ENCODE data around the gene TIGD2. TPM values are rescaled to one million over a fixed set of nuclear protein-coding genes. Genes with fewer than 3 reads are reported as not detected.

Gene TIGD2
- total and polyA plus RNA-seq, 2 of the 13 experiments (the other 11 are each of a cell fraction or from before 2014, with no cell fraction given), result 3.1 to 15.5 TPM

DNA sequence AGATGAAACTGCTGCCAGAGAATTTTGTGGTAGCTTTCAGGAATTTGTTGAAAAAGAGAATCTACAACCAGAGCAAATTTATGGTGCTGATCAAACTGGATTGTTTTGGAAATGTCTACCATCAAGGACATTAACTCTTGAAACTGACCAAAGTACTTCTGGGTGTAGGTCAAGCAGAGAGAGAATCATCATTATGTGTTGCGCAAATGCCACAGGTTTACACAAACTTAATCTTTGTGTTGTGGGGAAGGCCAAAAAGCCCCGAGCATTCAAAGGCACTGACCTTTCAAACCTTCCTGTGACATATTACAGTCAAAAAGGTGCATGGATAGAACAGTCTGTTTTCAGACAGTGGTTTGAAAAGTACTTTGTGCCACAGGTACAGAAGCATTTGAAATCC lies 2.1 kb downstream of the TIGD2 start (continued):
- TF ChIP-seq, protein P1, sequence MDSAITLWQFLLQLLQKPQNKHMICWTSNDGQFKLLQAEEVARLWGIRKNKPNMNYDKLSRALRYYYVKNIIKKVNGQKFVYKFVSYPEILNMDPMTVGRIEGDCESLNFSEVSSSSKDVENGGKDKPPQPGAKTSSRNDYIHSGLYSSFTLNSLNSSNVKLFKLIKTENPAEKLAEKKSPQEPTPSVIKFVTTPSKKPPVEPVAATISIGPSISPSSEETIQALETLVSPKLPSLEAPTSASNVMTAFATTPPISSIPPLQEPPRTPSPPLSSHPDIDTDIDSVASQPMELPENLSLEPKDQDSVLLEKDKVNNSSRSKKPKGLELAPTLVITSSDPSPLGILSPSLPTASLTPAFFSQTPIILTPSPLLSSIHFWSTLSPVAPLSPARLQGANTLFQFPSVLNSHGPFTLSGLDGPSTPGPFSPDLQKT (CRISPR knock-in tag; IDR thresholded peaks at IDR 0.05; ENCODE audit: borderline replicate concordance), result no peak
- TF ChIP-seq, protein P2, sequence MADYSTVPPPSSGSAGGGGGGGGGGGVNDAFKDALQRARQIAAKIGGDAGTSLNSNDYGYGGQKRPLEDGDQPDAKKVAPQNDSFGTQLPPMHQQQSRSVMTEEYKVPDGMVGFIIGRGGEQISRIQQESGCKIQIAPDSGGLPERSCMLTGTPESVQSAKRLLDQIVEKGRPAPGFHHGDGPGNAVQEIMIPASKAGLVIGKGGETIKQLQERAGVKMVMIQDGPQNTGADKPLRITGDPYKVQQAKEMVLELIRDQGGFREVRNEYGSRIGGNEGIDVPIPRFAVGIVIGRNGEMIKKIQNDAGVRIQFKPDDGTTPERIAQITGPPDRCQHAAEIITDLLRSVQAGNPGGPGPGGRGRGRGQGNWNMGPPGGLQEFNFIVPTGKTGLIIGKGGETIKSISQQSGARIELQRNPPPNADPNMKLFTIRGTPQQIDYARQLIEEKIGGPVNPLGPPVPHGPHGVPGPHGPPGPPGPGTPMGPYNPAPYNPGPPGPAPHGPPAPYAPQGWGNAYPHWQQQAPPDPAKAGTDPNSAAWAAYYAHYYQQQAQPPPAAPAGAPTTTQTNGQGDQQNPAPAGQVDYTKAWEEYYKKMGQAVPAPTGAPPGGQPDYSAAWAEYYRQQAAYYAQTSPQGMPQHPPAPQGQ (CRISPR knock-in tag; IDR thresholded peaks at IDR 0.05; ENCODE audit: borderline replicate concordance), result no peak
- TF ChIP-seq GATAD1 (CRISPR knock-in tag; IDR thresholded peaks at IDR 0.05), result 0 out of 2 replicates have a peak, but pooled peaks have one; percentile 23
- peak; percentile 94 for TF ChIP-seq HNF4A (CRISPR knock-in tag; IDR thresholded peaks at IDR 0.05)
- TF ChIP-seq, protein P3, sequence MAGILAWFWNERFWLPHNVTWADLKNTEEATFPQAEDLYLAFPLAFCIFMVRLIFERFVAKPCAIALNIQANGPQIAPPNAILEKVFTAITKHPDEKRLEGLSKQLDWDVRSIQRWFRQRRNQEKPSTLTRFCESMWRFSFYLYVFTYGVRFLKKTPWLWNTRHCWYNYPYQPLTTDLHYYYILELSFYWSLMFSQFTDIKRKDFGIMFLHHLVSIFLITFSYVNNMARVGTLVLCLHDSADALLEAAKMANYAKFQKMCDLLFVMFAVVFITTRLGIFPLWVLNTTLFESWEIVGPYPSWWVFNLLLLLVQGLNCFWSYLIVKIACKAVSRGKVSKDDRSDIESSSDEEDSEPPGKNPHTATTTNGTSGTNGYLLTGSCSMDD (CRISPR knock-in tag; IDR thresholded peaks at IDR 0.05), result no peak
- TF ChIP-seq HOXA5 (CRISPR knock-in tag; IDR thresholded peaks at IDR 0.05), result peak; percentile 70; the same call in 1 of the 2 replicates
- TF ChIP-seq ZNF816 (CRISPR knock-in tag; IDR thresholded peaks at IDR 0.05; ENCODE audit: borderline replicate concordance), result peak; percentile 90
- peak; percentile 65 for TF ChIP-seq CREM (IDR thresholded peaks at IDR 0.05)
- TF ChIP-seq CREM (CRISPR knock-in tag; IDR thresholded peaks at IDR 0.05), result no peak
- no peak for TF ChIP-seq NR3C1 (CRISPR knock-in tag; IDR thresholded peaks at IDR 0.05)
- TF ChIP-seq CBX5 (CRISPR knock-in tag; IDR thresholded peaks at IDR 0.05; ENCODE audit: borderline replicate concordance), result no peak
- no peak for TF ChIP-seq GABPA (IDR thresholded peaks at IDR 0.05; ENCODE audit: low read depth, low read length)
- TF ChIP-seq GABPA (CRISPR knock-in tag; IDR thresholded peaks at IDR 0.05; ENCODE audit: low read depth), result no peak
- TF ChIP-seq ZSCAN9 (CRISPR knock-in tag; IDR thresholded peaks at IDR 0.05; ENCODE audit: borderline replicate concordance), result 0 out of 2 replicates have a peak, but pooled peaks have one; percentile 15
- peak; percentile 87 for TF ChIP-seq MED1 (CRISPR knock-in tag; IDR thresholded peaks at IDR 0.05)
- TF ChIP-seq RAD51 (IDR thresholded peaks at IDR 0.05; ENCODE audit: borderline replicate concordance), result no peak
- TF ChIP-seq HDAC1 (CRISPR knock-in tag; IDR thresholded peaks at IDR 0.05), result peak; percentile 72
- TF ChIP-seq, protein P4, sequence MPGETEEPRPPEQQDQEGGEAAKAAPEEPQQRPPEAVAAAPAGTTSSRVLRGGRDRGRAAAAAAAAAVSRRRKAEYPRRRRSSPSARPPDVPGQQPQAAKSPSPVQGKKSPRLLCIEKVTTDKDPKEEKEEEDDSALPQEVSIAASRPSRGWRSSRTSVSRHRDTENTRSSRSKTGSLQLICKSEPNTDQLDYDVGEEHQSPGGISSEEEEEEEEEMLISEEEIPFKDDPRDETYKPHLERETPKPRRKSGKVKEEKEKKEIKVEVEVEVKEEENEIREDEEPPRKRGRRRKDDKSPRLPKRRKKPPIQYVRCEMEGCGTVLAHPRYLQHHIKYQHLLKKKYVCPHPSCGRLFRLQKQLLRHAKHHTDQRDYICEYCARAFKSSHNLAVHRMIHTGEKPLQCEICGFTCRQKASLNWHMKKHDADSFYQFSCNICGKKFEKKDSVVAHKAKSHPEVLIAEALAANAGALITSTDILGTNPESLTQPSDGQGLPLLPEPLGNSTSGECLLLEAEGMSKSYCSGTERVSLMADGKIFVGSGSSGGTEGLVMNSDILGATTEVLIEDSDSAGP (CRISPR knock-in tag; IDR thresholded peaks at IDR 0.05; ENCODE audit: borderline replicate concordance), result 0 out of 2 replicates have a peak, but pooled peaks have one; percentile 13
- no peak for TF ChIP-seq KDM2A (CRISPR knock-in tag; IDR thresholded peaks at IDR 0.05; ENCODE audit: borderline replicate concordance, low read depth)
- 0 out of 2 replicates have a peak, but pooled peaks have one; percentile 51 for TF ChIP-seq SETDB1 (CRISPR knock-in tag; IDR thresholded peaks at IDR 0.05; ENCODE audit: borderline replicate concordance)
- TF ChIP-seq, protein P5, sequence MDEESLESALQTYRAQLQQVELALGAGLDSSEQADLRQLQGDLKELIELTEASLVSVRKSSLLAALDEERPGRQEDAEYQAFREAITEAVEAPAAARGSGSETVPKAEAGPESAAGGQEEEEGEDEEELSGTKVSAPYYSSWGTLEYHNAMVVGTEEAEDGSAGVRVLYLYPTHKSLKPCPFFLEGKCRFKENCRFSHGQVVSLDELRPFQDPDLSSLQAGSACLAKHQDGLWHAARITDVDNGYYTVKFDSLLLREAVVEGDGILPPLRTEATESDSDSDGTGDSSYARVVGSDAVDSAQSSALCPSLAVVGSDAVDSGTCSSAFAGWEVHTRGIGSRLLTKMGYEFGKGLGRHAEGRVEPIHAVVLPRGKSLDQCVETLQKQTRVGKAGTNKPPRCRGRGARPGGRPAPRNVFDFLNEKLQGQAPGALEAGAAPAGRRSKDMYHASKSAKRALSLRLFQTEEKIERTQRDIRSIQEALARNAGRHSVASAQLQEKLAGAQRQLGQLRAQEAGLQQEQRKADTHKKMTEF (CRISPR knock-in tag; IDR thresholded peaks at IDR 0.05), result 0 out of 2 replicates have a peak, but pooled peaks have one; percentile 35
- TF ChIP-seq NAIF1 (CRISPR knock-in tag; IDR thresholded peaks at IDR 0.05; ENCODE audit: borderline replicate concordance), result 0 out of 2 replicates have a peak, but pooled peaks have one; percentile 18
- TF ChIP-seq KDM5A (IDR thresholded peaks at IDR 0.05; ENCODE audit: borderline replicate concordance, low read length), result no peak
- no peak for TF ChIP-seq ZZZ3 (CRISPR knock-in tag; IDR thresholded peaks at IDR 0.05; ENCODE audit: borderline replicate concordance)
- TF ChIP-seq KDM4B (CRISPR knock-in tag; IDR thresholded peaks at IDR 0.05), result no peak
- no peak for TF ChIP-seq ZNF619 (CRISPR knock-in tag; IDR thresholded peaks at IDR 0.05)

All from HepG2 (cell line).